HepG2 (cell line): ENCODE measurements around the gene CHD9. TPM values are rescaled to one million over a fixed set of nuclear protein-coding genes. Genes with fewer than 3 reads are reported as not detected.

Experiments
- ATAC-seq: fragments of 200-7000 bp; cut with Tn5 transposase; 3 replicates; pipeline ENCODE4 v1.9.1; 2020; ENCODE audit warnings: mild to moderate bottlenecking, moderate library complexity
- BruUV-seq: library from RNA; stranded (reverse); fragments of 400-500 nt; replicated peaks from 2 replicates; lab custom pipeline; 2021; lab: Mats Ljungman, UMichigan
- CTCF ChIA-PET: fragments of 300-600 bp; formaldehyde crosslinking; extraction: SDS; loops from one replicate; lab custom pipeline; 2021; ENCODE audit warnings: low total read pairs, inconsistent platforms, low intra/inter-chr PET ratio; lab: Yijun Ruan, JAX
- POLR2A ChIA-PET: fragments of 350-600 bp; sonication (Branson Sonifier 250); formaldehyde crosslinking; loops from one replicate; lab custom pipeline; 2020; ENCODE audit warnings: antibody characterized with exemption, inconsistent platforms; lab: Yijun Ruan, JAX
- DNase-seq: peaks from one replicate; pipeline ENCODE4 v3.0.0-alpha.2; 2015; ENCODE audit warnings: low spot score
- FAIRE-seq: peaks from 3 replicates; lab custom pipeline; 2011; peaks lifted over from hg19 to GRCh38; lab: Jason Lieb, UNC
- H2AFZ ChIP-seq: one replicate; pipeline ENCODE4 v1.6.1; 2011; ENCODE audit warnings: low read length, inconsistent platforms
- H3K27ac ChIP-seq: fragments of 300-600 bp; 3 replicates; pipeline ENCODE4 v1.8.0; 2011; ENCODE audit warnings: mixed run types, mild to moderate bottlenecking, mixed read lengths, low read length, inconsistent platforms; ENCODE audit not compliant: insufficient read depth; ENCODE audit errors: extremely low read length
- H3K27me3 ChIP-seq, 2 experiments: fragments of 200-600 bp in 1 of 2; 2 replicates in 1 of 2; 3 replicates in 1 of 2; pipeline versions ENCODE4 v1.6.0 to v1.8.0; 2011; ENCODE audit warnings: low read length in 2 of 2, mild to moderate bottlenecking in 2 of 2, moderate library complexity in 2 of 2, inconsistent platforms in 1 of 2; ENCODE audit not compliant: insufficient read depth in 2 of 2, control insufficient read depth in 1 of 2
- H3K36me3 ChIP-seq, 2 experiments: fragments of 200-600 bp in 1 of 2; replicated peaks in 1 of 2; 2 replicates in 1 of 2; 3 replicates in 1 of 2; pipeline versions ENCODE4 v1.5.1 to v1.8.0; 2011; ENCODE audit warnings: low read length in 2 of 2, inconsistent platforms in 1 of 2; ENCODE audit not compliant: insufficient read depth in 2 of 2, control insufficient read depth in 1 of 2
- H3K4me1 ChIP-seq: 2 replicates; pipeline ENCODE4 v1.5.1; 2012; ENCODE audit warnings: low read length, inconsistent platforms; ENCODE audit not compliant: insufficient read depth
- H3K4me2 ChIP-seq: 2 replicates; pipeline ENCODE4 v1.6.0; 2011; ENCODE audit warnings: low read depth, low read length, inconsistent platforms
- H3K4me3 ChIP-seq, 3 experiments: fragments of 200-600 bp in 1 of 3; sonication (generic), shearing (Covaris generic) in 1 of 3; replicated peaks in 1 of 3; 2 replicates each; pipeline ENCODE4 v1.5.1; 2011 to 2016; ENCODE audit warnings: low read length in 3 of 3, inconsistent platforms in 2 of 3, low read depth in 2 of 3, mild to moderate bottlenecking in 2 of 3, control low read depth in 1 of 3, mixed read lengths in 1 of 3; ENCODE audit not compliant: insufficient read depth in 1 of 3
- H3K79me2 ChIP-seq: one replicate; pipeline ENCODE4 v1.6.1; 2011; ENCODE audit warnings: low read length, inconsistent platforms; ENCODE audit not compliant: insufficient read depth
- H3K9ac ChIP-seq: 2 replicates; pipeline ENCODE4 v1.6.0; 2011; ENCODE audit warnings: mild to moderate bottlenecking, low read depth, low read length, inconsistent platforms; ENCODE audit not compliant: insufficient read depth
- H3K9me3 ChIP-seq: 2 replicates; pipeline ENCODE4 v1.5.1; 2012; ENCODE audit warnings: mild to moderate bottlenecking, low read length
- H4K20me1 ChIP-seq: 2 replicates; pipeline ENCODE4 v1.6.0; 2011; ENCODE audit warnings: inconsistent platforms, mild to moderate bottlenecking, low read length, moderate library complexity; ENCODE audit not compliant: insufficient read depth
- IKZF5 ChIP-seq: IDR thresholded peaks from 2 replicates; pipeline ENCODE4 v1.6.1; 2018; ENCODE audit warnings: missing genetic modification reagents, mild to moderate bottlenecking, missing compliant biosample characterization
- ZBTB39 ChIP-seq: sonication (generic); formaldehyde crosslinking; IDR thresholded peaks from 2 replicates; pipeline ENCODE4 v1.5.0; 2020; ENCODE audit warnings: missing genetic modification reagents
- ZBTB49 ChIP-seq: sonication (generic); formaldehyde crosslinking; IDR thresholded peaks from 2 replicates; pipeline ENCODE4 v1.4.0; 2020; ENCODE audit warnings: missing genetic modification reagents, borderline replicate concordance
- ZNF382 ChIP-seq: sonication (generic); formaldehyde crosslinking; IDR thresholded peaks from 2 replicates; pipeline ENCODE4 v1.5.0; 2020; ENCODE audit warnings: missing genetic modification reagents, mild to moderate bottlenecking, borderline replicate concordance
- ZNF501 ChIP-seq: sonication (generic); formaldehyde crosslinking; IDR thresholded peaks from 2 replicates; pipeline ENCODE4 v1.5.1; 2020; ENCODE audit warnings: mild to moderate bottlenecking, moderate library complexity, missing genetic modification reagents
- ZNF607 ChIP-seq: sonication (generic); formaldehyde crosslinking; IDR thresholded peaks from 2 replicates; pipeline ENCODE4 v1.5.1; 2020; ENCODE audit warnings: missing genetic modification reagents, mild to moderate bottlenecking, borderline replicate concordance
- ZXDC ChIP-seq: sonication (generic); formaldehyde crosslinking; IDR thresholded peaks from 2 replicates; pipeline ENCODE4 v1.5.0; 2020; ENCODE audit warnings: mild to moderate bottlenecking, missing genetic modification reagents
- WGBS: methylation state at CpG from one replicate; pipeline ENCODE4 v1.1.6; 2017; ENCODE audit warnings: low lambda C conversion rate; 5-methylcytosine and 5-hydroxymethylcytosine counted together
- in situ Hi-C: cut with HindIII; loops from 2 replicates; pipeline ENCODE4 v1.10.0; 2017; ENCODE audit warnings: low pct_unique_long_range_greater_than_20kb; ENCODE audit not compliant: extremely low pct_ligation_motif_present
- intact Hi-C: fragments of 100-400 bp; cut with micrococcal nuclease; formaldehyde crosslinking; loops from one replicate; pipeline ENCODE4 v1.10.0; 2022; ENCODE audit not compliant: unreplicated experiment
- polyA plus RNA-seq, 8 experiments: library from polyadenylated mRNA; depleted of rRNA in 3 of 8; stranded (reverse) in 7 of 8; unstranded in 1 of 8; fragments of >200 nt; fragmentation: Illumina TruSeq in 4 of 8; extraction: Trizol in 4 of 8; gene quantifications; 2 replicates each; pipeline versions ENCODE4 v1.2.1 to v1.2.3, GENCODE V29; 2011 to 2016; ENCODE audit warnings: low read depth in 4 of 8, missing spikeins in 1 of 8, mixed read lengths in 1 of 8; ENCODE audit not compliant: insufficient read depth in 1 of 8
- total RNA-seq, 5 experiments: library from RNA; depleted of rRNA; stranded (reverse); fragments of >200 nt; fragmentation: Illumina TruSeq; extraction: Trizol; gene quantifications; 2 replicates each; pipeline ENCODE4 v1.2.3, GENCODE V29; 2016; ENCODE audit warnings: low read depth in 1 of 5

CHD9 gene
- total and polyA plus RNA-seq, 2 of the 13 experiments (the other 11 are each of a cell fraction or from before 2014, with no cell fraction given), result 23.4 to 27.7 TPM

GRCh38 chr16:53031323-53031942 lies 23.4 kb upstream of the CHD9 start:
- Histone ChIP-seq H3K36me3 (no peaks in the 10 kb centered on the region), H3K27ac (no peak overlapping the region), H4K20me1 (no peaks in the 10 kb centered on the region), H3K9me3 (peaks cover 6% of the 10 kb centered on the region; the same call in 1 of the 2 replicates), H3K4me1 (peaks cover 12% of the 10 kb centered on the region), H2AFZ (no peak overlapping the region), H3K9ac (no peak overlapping the region), H3K4me2 (no peak overlapping the region), H3K4me3 (no peak overlapping the region), H3K79me2 (no peaks in the 10 kb centered on the region), H3K27me3 (peaks cover 0 to 4% of the 10 kb centered on the region in 2 experiments; a peak in 1 of 5 replicates)
- TF ChIP-seq IKZF5 (no peak), ZBTB39 (no peak), ZNF501 (no peak), ZBTB49 (CRISPR knock-in tag) (no peak), ZNF607 (CRISPR knock-in tag) (no peak), ZXDC (CRISPR knock-in tag) (no peak), ZNF382 (no peak)
- no TSS peak for BruUV-seq
- DNase-seq (no peak), ATAC-seq (no peak), FAIRE-seq (no peak)
- ChIA-PET POLR2A (no interaction called here), CTCF (no interaction called here)
- intact Hi-C loops, result no loop called here
- 32% methylated on average over 2 of the region's 2 CpGs for WGBS
- in situ Hi-C loops, result no loop called here
